ENCODE measurements around the gene RIOX2.

RIOX2 gene

GRCh38 chr3:97972976-97973375 lies 745 bp upstream of the RIOX2 start:
- TF ChIP-seq ZFX (IDR thresholded peaks at IDR 0.05) (no peak), CTCF (conservative IDR thresholded peaks at IDR 0.05) (no peak)
- H3K27ac ChIP-seq = peak overlapping the region; percentile 93

GRCh38 chr3:97970956-97971620 lies 1.1 kb downstream of the RIOX2 start:
- H3K27ac ChIP-seq = peak overlapping the region; percentile 93
- TF ChIP-seq ZFX (IDR thresholded peaks at IDR 0.05) (no peak), CTCF (conservative IDR thresholded peaks at IDR 0.05) (no peak)

- no peak overlapping the region for H3K27ac ChIP-seq
- TF ChIP-seq ZFX (IDR thresholded peaks at IDR 0.05) = no peak
- no peak for TF ChIP-seq CTCF (conservative IDR thresholded peaks at IDR 0.05)
Observed at GRCh38 chr3:97970156-97970555, 2.1 kb downstream of the RIOX2 start.

- no peak overlapping the region for H3K27ac ChIP-seq
- TF ChIP-seq CTCF (conservative IDR thresholded peaks at IDR 0.05) (no peak), ZFX (IDR thresholded peaks at IDR 0.05) (no peak)
Observed at GRCh38 chr3:97969541-97969940, 2.7 kb downstream of the RIOX2 start.

- H3K27ac ChIP-seq = no peak overlapping the region
- TF ChIP-seq ZFX (IDR thresholded peaks at IDR 0.05) (no peak), CTCF (conservative IDR thresholded peaks at IDR 0.05) (no peak)
Observed at GRCh38 chr3:97968376-97968775, 3.9 kb downstream of the RIOX2 start.

DNA sequence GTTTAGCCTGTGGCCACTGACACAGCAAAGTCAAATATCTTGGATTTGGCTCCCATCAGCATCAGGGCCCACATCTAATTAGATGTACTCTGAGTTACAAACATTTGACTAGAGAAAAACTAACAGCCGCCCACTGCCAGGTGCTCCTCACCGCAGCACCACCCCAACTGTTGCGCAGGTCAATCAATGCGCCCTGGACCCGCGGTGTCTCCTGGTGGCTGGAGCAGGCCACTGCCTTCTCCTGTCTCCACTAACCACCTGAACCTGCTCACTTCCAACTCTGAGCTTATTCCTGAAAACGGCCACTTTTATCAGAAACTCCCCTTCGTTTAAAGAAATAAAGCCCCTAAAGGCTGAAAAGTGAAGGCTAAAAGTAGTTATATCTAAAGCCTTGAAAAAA lies 4.3 kb downstream of the RIOX2 start:
- no peak overlapping the region for H3K27ac ChIP-seq
- TF ChIP-seq ZFX (IDR thresholded peaks at IDR 0.05) = no peak

DNA sequence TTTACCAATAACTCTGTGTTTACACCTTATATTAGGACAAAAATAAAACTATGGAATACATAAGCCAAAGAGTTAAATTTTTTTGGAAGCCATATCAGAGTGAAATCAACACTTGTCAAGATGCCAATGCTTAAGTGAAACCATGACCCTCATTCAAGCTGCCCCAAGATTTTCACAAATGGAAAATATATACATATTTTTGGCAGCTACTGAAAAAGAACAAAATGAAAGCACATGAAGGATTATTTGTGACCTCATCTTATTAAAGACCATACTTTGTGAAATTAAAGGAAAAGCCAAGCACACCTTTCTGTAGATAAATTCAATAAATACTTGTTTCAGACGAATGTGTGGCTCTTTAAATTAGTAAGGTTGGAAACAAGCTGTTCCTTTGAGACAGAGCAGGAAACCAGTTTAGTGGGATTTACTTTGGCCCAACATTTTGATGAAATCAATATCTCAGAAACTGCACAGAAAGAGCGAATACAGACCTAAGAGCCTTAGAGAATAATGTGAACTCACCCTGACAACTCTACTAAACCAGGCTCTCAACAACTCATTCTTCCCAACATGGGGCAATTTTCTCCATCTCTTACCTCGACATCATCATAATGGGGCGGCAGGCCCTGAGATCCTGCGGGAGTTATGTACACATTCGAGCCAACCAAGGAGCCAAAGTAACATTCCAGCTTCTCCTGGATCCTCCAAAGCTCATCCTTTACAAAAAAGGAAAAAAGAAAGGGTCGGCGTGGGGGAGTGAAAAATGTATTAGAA lies 11.1 kb downstream of the RIOX2 start:
- H3K27ac ChIP-seq = no peak overlapping the region
- TF ChIP-seq ZFX (IDR thresholded peaks at IDR 0.05) = no peak
- TF ChIP-seq CTCF (conservative IDR thresholded peaks at IDR 0.05) = no peak
